ENCODE measurements around the gene RUFY4. TPM values are rescaled to one million over a fixed set of nuclear protein-coding genes. Genes with fewer than 3 reads are reported as not detected.

RUFY4 gene
- total and polyA plus RNA-seq, 8 donors, result 0.08 to 0.31 TPM; not detected in 6

GRCh38 chr2:218065239-218066006, 3.6 kb upstream of the RUFY4 start:
- ATAC-seq, result no peak
- Histone ChIP-seq H3K9me3 (no peaks in the 10 kb centered on the region), H3K27ac (no peak overlapping the region), H3K4me1 (no peaks in the 10 kb centered on the region), H3K36me3 (no peaks in the 10 kb centered on the region), H3K27me3 (no peaks in the 10 kb centered on the region), H3K4me3 (no peak overlapping the region)
- no peak for FAIRE-seq
- peak in 1 of 6 donors; percentile 57 for DNase-seq
- TF ChIP-seq CTCF (IDR thresholded peaks at IDR 0.05), result no peak
- 78 to 81% methylated on average over 9 of the region's 9 CpGs for WGBS, 2 donors
- intact Hi-C loops (cut with DNase I), result loop anchor here in 1 of 3 donors (5.0 kb wide), 1 partner anchor 278 kb away; no protein-coding TSS in a partner anchor

GRCh38 chr2:218066926-218067515, 2.0 kb upstream of the RUFY4 start:
- no peaks in the 10 kb centered on the region for H3K4me1 ChIP-seq
- FAIRE-seq, result no peak

GRCh38 chr2:218067523-218067922, 1.5 kb upstream of the RUFY4 start:
- intact Hi-C loops (cut with DNase I), result loop anchor here in 1 of 3 donors (5.0 kb wide), 1 partner anchor 280 kb away; no protein-coding TSS in a partner anchor
- no peak for FAIRE-seq
- DNase-seq, result peak in 1 of 6 donors; percentile 43

More at GRCh38 chr2:218066926-218067515, 2.0 kb upstream of the RUFY4 start:
- Histone ChIP-seq H3K27me3 (no peaks in the 10 kb centered on the region), H3K27ac (no peak overlapping the region), H3K36me3 (no peaks in the 10 kb centered on the region), H3K9me3 (no peaks in the 10 kb centered on the region), H3K4me3 (no peak overlapping the region)
- ATAC-seq, result no peak
- no peak for TF ChIP-seq CTCF (IDR thresholded peaks at IDR 0.05)
- WGBS, 2 donors, result 52 to 54% methylated on average over 12 of the region's 12 CpGs
- peak in 1 of 6 donors; percentile 60 for DNase-seq
- intact Hi-C loops (cut with DNase I), result loop anchor here in 1 of 3 donors (5.0 kb wide), 1 partner anchor 280 kb away; no protein-coding TSS in a partner anchor

GRCh38 chr2:218069606-218070300, 700 bp downstream of the RUFY4 start:
- Histone ChIP-seq H3K4me1 (no peaks in the 10 kb centered on the region), H3K4me3 (no peak overlapping the region), H3K36me3 (no peaks in the 10 kb centered on the region), H3K9me3 (no peaks in the 10 kb centered on the region), H3K27ac (no peak overlapping the region), H3K27me3 (no peaks in the 10 kb centered on the region)
- ATAC-seq (no peak), FAIRE-seq (no peak), DNase-seq (peak in 1 of 6 donors; percentile 26)
- 69 to 82% methylated on average over 9 of the region's 9 CpGs for WGBS, 2 donors
- intact Hi-C loops (cut with DNase I), result loop anchor here in 1 of 3 donors (5.0 kb wide), 1 partner anchor 282 kb away; no protein-coding TSS in a partner anchor
- TF ChIP-seq CTCF (IDR thresholded peaks at IDR 0.05), result no peak

More at GRCh38 chr2:218067523-218067922, 1.5 kb upstream of the RUFY4 start:
- H3K27me3 ChIP-seq, result no peaks in the 10 kb centered on the region
- TF ChIP-seq CTCF (IDR thresholded peaks at IDR 0.05), result no peak
- H3K27ac ChIP-seq, result no peak overlapping the region
- H3K36me3 ChIP-seq, result no peaks in the 10 kb centered on the region
- WGBS, 2 donors, result 68 to 70% methylated on average over 4 of the region's 4 CpGs
- no peak for ATAC-seq
- H3K4me1 ChIP-seq, result no peaks in the 10 kb centered on the region
- no peak overlapping the region for H3K4me3 ChIP-seq
- H3K9me3 ChIP-seq, result no peaks in the 10 kb centered on the region

All from pancreas (tissue), 10 donors.